GM21723 (cell line): Measurements from ENCODE around the gene TPX2.

Experiments
- ATAC-seq: cut with Tn5 transposase; IDR thresholded peaks from one replicate; pipeline ENCODE4 v1.9.1; 2021; ENCODE audit warnings: mild to moderate bottlenecking, moderate library complexity; ENCODE audit not compliant: unreplicated experiment

Gene TPX2

DNA sequence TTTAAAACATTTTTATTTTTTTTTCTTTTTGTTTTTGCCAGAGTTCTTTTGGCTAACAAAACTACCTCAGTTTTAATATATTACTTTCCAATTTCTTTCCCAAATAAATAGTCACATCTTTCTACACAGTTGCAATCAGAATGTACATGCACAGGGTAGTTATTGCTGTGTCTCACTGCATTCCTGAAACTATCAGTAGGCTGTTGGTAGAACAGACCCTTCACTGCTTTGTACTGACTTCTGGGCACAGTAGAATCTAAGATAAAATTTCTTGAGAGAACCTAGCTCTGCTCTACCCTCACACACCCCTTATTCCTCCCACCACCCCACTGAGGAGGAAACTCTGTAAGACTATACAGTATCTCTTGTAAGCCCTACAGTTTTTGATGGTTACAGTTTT, 19.9 kb downstream of the TPX2 start:
- ATAC-seq = no peak

DNA sequence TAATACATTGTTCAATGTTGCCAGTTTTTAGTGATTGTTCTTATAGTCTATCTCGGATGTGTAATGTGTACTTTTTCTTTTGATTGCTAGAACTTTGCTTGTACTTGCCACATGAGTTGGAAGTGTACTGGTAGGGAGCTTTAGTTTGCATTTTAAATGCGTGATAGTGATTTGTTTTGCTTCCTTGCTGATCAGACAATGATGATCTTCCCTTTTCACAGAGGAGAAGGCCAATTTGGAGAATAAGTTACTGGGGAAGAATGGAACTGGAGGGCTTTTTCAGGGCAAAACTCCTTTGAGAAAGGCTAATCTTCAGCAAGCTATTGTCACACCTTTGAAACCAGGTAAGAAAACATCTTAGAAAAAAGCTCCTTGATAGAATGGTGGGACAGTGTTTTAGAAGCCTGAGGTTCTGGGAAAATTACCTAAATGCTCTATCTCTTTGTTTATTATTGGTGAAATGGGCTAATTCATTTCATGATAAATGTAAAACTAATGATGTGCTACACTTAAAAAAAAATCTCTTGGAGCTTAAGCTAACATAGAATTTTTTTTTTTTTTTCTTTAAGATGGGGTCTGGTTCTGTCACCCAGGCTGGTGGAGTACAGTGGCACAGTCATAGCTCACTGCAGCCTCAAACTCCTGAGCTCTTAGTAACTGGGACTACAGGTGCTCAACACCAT, 20.9 kb downstream of the TPX2 start:
- no peak for ATAC-seq

DNA sequence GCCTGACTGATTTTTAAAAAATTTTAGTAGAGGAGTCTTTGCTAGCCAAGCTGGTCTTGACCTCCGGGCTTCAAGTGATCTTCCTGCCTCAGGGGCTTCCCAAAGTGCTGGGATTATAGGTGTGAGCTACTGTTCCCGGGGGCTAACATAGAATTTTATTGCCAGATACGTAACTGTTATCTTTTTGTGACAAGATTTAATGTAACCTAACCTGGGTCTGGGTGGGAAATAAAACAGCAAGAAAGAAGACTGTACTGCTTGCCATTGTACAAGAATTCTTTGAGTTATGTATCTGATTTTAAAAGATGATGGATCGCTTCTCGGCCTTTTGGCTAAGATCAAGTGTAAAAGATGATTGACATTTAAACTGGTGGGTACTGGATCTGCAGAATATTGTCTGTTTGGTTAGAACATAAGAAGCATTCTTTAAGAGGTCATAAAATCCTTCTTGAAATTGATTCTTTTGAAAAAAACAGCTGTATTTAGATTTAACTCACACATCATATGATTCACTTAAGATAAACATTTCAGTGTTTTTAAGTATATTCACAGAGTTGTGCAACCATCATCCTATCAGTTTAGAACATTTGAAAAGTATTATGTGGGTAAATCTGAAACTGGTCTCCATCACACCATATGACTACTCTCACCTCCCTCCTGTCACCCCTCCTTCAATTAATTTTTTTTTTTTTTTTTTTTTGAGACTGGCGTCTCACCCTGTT, 21.6 kb downstream of the TPX2 start:
- no peak for ATAC-seq

DNA sequence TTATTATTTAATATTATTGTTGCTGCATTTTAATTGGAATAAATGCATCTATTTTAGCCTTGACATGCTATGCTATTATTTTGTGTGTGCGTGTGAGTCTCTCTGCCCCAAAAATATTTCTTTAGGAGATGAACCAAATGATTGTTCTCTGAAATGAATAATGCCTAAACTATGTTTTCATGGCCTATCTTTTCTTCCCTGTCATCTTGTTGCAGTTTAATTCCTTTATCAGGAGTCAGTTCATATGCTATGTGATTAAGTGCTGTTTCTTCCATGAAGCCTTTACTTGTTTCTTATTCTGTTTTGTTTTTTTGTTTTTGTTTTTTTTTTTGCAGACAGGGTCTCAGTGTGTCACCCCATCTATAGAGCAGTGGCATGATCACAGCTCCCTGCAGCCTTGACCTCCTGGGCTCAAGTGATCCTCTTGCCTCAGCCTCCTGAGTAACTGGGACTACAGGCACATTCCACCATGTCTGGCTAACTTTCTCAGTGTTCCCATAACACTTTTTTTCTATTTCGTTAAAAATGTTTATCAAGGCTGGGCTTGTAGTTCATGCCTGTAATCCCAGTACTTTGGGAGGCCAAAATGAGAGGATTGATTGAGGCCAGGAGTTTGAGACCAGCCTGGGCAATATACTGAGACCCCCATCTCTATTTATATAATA, 25.7 kb downstream of the TPX2 start:
- no peak for ATAC-seq

DNA sequence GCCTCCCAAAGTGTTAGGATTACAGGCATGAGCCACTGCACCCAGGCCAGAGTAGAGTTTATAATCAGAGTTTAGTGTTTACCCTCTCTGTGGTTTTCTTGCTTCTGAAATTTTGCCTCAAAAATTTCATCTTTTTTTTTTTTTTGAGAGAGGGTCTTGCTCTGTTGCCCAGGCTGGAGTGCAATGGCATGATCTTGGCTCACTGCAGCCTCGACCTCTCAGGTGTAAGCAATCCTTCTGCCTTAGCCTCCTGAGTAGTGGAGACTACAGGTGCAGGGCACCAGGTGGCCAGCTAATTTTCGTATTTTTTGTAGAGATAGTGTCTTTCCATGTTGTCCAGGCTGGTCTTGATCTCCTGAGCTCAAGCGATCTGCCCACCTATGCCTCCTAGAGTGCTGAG, 28.7 kb downstream of the TPX2 start:
- no peak for ATAC-seq

DNA sequence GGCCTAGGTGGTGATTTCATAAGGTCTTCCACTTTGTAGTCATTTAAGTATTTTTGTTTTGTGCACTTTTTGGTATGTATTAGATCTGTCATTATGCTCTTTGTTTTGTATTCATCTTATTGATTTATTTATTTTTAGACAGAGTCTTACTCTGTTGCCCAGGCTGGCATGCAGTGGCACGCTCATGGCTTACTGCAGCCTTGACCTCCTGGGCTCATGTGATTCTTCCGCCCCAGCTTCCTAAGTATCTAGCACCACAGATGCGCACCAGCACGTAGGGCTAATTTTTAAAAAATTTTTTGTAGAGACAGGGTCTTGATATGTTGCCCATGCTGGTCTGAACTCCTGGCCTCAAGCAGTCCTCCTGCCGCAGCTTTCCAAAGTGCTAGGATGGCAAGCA, 30.6 kb downstream of the TPX2 start:
- ATAC-seq = no peak

DNA sequence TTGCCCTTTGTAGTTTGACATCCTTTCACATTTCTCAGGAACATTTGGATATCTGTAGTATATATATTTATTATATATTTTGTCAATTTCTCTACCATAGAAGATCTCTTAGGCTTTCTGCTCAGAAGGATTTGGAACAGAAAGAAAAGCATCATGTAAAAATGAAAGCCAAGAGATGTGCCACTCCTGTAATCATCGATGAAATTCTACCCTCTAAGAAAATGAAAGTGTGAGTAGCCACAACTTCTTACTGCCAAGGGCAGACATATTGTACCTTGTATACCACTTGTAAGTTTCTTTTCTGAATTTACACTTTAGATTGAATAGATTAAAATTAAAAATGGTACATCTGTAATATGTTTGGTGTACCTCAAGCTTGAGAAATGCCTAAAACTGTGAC, 31.2 kb downstream of the TPX2 start:
- no peak for ATAC-seq

DNA sequence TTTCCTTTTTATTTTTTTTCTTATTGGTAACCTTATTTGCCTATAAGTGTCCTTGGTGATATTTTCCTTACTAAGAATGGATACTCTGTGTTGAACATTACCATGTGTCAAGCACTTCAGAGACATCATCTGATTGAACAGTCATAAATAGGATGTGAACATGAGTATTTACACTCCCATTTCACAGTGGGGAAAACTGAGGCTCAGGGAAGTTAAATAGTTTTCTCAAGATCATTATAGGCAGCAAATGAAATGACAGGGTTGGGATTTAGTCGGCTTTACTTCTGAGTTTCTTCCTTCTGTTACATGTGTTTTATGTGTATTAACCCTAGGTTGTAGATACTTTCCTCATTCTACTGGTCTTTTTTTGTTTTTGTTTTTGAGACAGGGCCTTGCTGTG, 35.3 kb downstream of the TPX2 start:
- no peak for ATAC-seq

DNA sequence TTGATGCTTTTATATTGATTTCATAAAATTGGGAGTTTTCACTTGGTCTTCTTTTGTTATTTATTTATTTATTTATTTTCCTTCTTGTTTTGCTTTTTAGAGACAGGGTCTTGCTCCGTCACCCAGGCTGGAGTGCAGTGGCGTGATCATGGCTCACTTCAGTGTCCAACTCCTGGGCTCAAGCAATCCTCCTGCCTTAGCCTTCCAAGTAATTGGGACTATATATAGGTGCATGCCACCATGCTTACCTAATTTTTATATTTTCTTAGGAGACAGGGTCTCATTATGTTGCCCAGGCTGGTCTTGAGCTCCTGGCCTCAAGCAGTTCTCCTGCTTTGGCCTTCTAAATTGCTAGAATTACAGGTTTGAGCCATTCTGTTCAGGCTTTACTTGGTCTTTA, 41.7 kb downstream of the TPX2 start:
- ATAC-seq = no peak

DNA sequence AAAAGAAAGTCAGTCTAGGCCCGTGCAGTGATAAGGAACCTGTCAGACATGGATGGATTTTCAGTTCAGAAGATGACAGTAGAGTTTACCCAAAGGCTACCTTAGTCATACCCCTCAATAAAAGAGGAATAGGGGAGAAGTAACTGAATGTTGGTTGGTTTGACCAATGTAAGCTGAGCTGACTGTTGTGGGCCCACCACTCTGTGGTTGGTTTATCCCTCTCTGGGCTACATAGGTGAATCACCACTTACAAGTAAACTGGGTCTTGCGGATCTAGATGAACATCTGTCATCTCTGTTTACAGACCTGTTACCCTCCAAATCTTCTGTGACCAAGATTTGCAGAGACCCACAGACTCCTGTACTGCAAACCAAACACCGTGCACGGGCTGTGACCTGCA, 42.9 kb downstream of the TPX2 start:
- no peak for ATAC-seq

DNA sequence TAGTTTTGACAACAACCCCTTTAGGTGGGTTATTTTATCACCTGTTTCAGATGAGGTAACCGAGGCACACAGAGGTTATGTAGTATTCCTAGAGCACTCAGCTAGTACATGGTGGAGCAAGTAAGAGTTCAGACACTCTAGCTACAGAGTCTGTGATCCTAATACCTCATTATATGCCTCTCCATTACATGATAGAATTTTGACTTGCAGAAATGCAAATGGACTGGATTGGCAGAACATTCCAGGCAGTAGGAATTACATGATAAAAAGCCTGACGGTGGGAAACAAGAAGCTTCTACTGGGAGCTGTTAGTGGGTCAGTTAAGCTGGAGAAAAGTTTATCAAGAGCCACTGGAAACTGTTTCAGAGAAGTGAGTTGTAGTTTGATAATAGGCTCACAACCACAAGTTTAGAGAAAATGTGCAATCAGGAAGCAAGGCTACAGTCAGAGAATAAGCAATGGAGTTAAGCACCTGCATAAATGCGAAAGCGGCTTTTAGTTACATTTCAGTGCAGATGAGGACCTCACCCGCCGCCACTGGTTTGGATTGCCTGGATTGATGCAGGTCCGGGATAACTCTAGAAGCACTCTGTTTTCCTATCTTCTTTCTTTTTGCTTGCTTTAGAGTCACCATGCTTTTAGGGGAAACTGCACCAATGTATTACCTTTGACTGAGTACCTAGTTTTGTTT, 45.4 kb downstream of the TPX2 start:
- no peak for ATAC-seq

DNA sequence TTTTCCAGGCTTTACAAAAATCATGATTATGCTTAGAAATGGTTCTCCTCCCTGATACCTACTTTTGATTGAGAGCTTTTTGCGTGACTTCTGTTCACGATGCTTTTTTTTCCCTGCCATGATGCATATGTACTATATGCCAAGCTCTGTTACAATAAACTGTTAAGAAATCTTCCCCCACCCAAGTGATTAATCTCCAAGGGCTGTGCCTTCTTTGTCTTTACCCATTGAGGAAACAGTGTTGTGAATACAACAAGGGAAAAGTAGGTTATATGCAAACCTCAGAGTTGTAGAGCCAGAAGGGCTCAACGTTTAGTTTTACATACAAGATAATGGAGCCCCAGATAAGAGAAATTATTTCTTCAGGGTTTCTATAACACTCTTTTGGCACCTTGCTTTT, 46.0 kb downstream of the TPX2 start:
- ATAC-seq = no peak

DNA sequence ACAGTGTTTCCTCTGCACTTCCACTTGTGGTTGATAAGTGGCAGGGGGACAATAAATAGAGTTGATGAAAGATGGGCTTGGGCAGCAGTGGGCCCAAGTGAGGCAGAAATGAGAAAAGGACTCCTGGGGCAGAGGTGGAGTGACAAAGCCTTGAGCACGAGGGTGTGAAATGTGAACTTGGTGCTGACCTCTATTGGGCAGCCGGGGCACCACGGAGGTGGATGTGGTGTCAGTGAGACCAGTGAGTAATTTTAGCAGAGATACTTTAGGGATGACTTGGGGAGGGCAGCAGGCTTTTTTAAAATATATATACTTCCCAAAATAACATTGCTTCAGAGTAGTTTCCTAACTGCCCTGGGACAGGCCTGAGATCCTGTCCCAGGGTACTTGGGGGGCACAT, 49.5 kb downstream of the TPX2 start:
- no peak for ATAC-seq

DNA sequence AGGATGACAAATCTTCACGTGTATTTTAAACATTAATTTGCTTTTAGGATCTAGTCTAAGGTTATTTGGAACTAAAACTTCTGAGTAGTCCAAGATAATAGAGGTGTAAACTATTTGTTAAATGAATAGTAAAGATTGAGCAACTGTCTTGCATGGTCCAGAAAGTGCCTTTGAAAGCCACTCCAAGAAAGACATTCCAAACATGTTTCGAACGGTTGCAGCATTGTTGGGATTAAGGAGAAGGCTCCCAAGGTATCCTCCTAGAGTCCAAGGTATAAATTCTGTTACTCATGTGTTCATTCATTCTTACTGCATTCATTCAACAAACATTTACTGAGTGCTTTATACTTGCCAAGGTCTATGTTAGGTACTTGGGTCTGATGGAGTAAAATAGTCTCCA, 51.3 kb downstream of the TPX2 start:
- no peak for ATAC-seq

DNA sequence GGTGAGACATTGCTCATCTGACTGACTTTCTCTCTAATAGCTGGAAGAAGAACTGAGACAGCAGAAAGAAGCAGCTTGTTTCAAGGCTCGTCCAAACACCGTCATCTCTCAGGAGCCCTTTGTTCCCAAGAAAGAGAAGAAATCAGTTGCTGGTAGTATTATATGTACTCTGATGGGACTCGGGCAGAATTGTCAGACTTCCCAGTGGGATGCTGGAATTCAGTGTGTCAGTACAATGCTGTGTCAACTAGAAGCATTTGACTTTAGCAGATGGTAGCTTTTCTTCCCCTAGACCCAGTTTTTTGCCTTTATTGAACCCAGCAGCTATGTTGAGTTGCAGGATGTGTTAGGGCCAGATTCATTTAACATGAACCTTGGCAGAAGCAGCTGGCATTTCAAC, 58.3 kb downstream of the TPX2 start:
- ATAC-seq = no peak

DNA sequence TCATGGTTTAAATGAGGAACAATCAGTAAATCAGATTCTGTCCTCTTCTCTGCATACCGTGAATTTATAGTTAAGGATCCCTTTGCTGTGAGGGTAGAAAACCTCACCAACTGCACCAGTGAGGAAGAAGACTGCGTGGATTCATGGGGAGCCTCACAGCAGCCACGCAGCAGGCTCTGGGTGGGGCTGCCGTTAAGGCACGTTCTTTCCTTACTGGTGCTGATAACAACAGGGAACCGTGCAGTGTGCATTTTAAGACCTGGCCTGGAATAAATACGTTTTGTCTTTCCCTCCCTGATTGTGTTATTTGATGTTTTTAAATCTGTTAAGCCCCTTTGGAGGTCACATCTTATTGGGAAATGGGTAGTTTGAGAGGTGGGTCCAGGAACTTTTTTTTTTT, 62.4 kb downstream of the TPX2 start:
- no peak for ATAC-seq

DNA sequence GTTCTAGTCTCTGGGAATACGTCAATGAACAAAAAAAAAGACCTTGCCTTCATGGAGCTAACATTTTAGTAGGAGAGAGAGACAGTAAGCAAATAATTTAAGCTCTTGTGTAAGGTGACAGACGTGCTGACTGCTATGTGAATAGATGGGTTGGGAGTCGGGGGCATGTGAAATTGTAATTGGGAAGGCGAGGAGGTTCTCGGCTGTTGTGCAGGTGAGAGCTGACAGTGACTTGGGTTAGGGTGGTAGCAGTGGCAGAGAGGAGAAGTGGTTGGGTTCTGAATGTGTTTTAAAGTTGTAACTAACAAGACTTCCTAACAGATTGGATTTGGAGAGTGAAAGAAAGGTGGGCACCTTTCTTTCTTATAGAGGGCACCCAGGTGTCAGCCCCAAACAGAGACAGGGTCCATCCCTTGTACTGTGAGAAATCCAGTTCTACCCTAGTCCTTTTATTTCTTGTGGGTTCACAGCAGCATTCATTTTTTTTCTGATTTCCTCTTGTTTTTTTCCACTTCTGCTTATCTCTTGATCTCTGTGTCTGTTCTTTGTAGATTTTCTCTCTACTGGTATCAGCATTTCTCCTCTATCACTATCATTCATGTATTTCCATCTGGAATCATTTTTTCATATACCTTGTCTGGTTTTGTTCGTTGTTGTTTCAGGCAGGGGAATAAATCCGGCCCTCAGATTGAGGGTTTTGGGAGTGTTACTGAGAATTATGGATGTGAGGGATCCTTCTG, 64.6 kb downstream of the TPX2 start:
- ATAC-seq = no peak

DNA sequence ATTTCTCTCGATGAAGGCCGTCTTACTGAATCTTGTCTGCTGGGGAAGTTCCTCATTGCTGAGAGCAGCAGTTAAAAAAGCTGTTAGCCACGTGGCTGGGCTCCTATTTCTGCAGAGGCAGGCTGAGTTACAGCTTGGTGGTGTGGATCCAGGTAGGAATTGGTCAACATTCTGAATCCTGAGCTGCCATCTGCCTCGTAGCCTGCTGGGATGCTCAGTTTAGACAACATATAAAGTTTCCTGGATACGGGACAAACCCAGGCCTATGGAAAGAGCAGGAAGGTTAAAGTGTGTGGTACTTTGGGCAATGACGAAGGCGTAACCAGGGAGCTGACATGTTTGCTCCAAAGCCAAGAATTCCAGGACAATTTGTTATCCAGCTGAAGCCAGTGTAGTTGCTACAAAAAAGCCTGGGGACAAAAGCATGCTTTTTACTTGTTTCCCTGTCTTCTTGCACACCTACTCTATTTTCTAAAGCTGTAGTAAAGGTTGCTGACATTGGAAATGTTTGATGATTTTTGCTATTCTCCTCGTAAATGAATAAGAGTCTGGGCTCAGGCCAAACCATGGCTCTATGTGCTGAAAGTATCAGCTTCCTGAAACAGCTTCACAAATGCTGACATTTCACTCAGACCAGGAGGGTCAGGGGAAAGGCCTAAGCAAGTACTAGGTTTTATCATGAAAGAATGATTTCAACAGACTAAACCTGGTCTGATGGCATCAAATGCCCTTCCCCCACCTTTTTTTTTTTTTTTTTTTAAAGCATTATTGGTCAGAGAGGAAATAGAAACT, 67.7 kb downstream of the TPX2 start:
- no peak for ATAC-seq

DNA sequence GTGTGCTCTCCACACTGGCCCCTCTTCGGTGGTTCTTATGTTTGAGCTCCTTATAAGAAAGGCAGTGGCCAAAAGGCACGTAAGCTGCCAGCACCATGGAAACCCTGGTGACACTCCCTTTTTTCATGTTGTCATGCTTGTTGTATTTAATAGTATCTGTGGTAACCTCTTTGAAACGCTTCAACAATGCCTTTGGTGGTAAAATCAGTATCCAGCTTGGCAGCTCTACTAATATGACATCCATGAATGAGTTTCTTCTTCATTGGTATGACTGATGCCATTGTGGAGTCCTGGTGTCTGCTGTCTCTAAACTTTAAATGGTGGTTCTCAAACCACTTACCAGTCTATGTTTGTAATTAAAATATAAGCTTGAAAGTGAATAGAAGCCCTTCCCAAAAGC, 69.4 kb downstream of the TPX2 start:
- ATAC-seq = no peak

DNA sequence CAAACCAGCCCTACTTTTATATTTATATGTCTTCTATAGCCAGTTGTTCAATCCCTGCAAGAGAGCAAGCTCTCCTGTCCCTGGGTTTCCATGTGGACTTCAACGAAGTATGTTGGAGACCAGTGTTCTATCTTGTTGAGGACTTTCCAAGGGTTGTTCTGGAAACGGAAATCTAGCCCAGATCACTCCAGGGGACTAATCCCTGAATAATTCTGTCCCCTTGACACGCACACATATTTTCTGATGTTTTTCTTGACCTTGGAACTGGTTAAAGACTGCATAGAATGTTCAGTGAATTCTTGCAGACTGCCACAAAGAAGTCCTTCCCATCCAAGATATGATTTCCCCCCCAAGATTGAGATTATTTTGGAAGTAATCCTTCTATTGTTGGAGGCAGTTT, 70.6 kb downstream of the TPX2 start:
- ATAC-seq = no peak
